Fibroblast of skin of right biceps (primary cell): ENCODE results near the gene TNXB.
"Not testable (repeated sequence)": the region's sequence is repeated elsewhere in the genome, so short reads cannot be mapped to it uniquely, and the experiment has no call there.

Source experiments
- DNase-seq: peaks from one replicate; pipeline ENCODE4 v3.0.0-alpha.2; 2013

Gene TNXB

DNA sequence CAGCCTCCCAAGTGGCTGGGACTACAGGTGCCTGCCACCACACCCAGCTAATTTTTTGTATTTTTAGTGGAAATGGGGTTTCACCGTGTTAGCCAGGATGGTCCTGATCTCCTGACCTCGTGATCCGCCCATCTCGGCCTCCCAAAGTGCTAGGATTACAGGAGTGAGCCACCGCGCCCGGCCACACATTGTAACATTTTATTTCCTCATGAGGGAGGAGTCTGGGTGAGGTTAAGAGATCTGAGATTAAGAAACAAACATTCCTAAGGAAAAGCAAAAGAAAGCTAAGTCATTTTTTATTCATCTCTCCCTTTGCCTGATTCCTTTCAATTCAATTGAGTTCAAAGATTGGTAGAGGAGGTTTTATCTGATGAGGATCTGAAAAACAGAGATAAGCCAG lies 35.1 kb upstream of the TNXB start:
- not testable (repeated sequence) for DNase-seq

DNA sequence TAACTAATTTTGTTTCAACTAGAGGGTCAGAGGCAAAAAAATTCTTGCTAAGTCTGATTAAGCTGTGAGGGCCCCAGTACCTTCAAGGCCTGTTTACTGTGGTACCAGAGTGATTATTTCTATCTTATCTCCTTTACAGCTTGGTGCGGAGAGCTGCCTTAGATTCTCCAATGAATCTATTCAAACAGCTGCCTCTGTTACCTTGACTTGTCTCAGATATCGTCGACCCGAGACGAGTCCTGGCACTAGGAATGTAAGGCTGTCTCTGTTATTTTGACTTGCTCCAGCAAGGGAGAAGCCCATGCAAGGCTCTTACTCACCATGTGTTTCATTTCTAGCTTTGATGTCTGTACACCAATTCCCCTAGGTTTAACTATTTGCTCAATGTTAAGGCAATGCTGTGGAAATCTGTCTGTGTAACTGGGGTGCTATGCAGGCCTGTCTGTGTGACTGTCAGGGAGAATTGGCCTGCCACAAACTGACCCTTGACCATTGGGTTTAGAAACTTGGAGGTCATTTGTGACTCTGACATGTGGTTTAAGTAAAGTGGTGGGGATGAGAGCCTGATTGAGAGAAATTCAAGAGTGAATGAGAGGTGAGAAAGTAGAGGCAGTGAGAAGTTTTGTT lies 31.4 kb upstream of the TNXB start:
- DNase-seq: no peak

DNA sequence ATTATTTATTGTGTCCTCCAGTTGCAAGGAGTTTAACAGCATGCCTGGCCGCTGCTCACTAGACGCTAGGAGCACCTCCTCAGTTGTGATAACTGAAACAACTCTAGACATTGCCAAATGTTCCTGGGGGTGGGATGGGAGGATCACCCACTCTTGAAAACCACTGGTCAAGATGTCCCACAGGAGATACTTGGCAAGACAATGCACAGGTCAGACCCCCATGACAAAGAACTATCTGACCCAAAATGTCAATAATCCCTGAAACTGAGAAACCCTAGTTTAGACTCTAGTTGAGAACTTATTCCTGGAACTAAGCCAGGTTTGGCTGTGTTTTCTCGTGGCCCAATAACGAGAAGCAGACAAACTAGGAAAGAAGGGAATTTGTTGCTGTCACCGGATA lies 30.5 kb upstream of the TNXB start:
- no peak for DNase-seq

DNA sequence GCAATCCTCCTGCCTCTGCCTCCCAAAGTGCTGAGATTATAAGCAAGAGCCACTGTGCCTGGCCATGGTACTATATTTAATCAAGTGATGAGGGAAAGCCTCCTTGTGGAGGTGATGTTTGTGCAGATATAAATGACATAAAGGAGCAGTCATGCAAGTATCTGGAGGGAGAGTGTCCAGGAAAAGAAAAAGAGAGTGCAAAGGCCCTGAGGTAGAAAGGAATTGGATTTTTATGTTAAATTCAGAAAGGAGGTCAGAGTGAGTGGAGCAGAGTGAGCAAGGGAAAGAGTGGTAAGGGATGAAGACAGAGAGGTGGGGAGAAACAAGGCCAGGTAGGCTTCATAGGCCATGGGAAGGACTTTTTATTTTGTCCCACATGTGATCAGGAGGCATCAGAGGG lies 28.3 kb upstream of the TNXB start:
- no peak for DNase-seq

DNA sequence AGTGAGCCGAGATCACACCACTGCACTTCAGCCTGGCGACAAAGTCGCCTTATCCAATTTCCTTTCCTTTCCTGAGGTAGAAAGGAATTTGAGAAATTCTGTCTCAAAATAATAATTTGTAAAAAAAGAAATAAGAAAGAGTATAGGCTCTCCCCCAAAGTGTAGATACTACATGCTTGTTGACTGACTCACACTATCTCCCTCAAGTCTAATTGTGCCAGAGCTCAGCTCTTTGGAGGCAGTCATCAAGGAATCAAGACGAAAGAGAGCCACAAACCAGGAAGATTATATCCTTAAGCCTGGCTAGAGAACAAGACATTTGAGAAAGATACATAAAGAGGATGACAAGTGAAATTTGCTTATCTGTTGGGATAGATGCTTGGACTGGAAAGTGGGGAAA lies 24.6 kb upstream of the TNXB start:
- peak; percentile 80 for DNase-seq

DNA sequence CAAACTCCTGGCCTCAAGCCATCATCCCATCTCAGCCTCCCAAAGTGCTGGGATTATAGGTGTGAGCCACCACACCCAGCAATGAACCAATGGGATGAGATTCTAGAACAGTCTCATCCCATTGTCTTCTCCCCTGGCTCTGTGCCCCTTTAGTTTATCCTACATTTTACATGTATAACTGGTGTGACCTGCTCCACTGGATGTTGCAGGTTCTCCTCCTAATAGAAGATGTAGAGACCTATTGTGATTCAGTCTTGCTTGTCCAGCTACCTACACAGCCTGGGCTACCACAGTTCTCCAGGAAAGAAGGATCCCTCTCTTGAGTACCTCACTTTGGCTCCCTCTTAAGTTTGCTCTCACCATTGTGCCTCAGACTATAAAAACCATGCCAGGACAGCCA lies 23.0 kb upstream of the TNXB start:
- DNase-seq: no peak

DNA sequence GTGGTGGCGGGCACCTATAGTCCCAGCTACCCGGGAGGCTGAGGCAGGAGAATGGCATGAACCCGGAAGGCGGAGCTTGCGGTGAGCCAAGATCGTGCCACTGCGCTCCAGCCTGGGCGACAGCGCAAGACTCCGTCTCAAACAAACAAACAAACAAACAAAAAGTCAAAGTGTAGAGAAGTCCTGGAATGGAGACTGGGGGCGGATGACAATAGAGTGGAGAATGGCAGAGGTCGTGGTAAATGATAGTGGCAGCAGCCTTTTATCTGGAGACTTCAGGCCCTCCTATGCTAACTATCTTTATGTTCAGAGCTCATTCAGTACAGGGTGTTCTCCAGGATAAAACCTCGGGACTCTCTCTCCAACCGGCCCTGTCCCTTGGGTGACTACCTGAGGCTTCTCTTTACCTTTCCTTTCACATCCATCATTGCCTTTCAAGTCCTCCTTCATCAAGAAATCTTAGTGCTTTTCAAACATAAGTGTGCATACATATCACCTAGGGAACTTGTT lies 22.4 kb upstream of the TNXB start:
- no peak for DNase-seq

DNA sequence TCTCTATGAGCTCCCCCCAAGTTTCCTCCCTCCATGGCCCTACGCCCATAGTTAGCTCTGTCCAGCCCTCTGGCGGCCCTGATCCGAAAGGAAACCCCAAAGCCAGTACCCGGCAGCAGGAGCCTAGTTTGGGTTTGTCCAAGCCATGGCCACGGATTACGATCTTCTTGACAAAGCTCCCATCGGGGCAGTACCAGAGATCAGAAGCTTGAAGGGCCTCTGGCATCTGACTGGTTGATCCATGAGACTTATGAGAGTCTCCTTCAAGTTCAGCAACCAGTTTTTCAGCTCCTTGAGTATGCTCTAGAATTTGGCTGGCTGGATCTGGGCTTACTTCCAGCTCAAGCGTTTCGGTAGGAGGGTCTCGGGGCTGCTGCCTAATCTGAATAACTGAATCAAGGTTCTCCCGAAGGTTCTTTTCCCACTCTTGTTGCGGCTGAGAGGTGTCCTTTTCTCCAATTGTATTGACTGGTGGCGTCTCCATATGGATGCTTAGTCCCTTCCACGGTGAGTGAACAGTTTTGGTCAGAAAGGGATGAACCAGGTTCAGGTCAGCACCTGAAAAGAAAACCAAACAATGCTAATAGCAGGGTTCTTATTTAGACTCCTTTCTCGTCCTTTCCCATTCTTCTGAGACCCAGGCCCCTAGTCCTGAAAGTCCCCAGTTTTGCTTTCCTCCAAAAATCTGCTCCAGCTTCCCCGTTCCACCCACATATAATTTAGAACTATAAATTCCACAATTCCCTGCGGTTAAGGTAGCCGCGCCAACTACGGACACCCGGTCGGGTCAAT lies 20.4 kb upstream of the TNXB start:
- DNase-seq: no peak

DNA sequence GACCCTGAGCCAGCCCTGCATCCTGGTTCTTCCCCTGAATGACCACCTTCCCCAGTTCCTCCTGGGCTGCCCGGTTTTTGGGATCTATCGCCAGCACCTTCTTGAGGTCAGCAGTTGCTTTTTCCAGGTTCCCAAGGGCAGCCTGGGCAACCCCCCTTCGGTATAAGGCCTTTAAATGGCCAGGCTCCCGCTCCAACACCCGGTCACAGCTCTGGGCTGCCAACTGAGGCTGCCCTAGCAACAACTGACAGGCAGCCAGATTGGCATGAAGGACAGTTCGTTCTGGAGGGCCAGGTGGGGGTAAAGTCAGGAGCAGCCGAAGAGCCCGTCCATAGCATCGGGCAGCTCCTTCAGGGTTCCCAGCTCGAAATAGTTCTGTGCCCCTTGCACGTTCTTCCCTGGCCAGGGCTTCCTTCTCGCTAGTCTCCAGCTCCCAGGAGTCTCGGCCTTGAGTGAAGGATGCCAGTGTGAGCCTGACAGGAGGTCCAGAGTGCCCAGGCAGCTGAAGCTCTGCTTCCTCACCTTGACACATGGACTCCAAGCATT lies 19.7 kb upstream of the TNXB start:
- DNase-seq: no peak

DNA sequence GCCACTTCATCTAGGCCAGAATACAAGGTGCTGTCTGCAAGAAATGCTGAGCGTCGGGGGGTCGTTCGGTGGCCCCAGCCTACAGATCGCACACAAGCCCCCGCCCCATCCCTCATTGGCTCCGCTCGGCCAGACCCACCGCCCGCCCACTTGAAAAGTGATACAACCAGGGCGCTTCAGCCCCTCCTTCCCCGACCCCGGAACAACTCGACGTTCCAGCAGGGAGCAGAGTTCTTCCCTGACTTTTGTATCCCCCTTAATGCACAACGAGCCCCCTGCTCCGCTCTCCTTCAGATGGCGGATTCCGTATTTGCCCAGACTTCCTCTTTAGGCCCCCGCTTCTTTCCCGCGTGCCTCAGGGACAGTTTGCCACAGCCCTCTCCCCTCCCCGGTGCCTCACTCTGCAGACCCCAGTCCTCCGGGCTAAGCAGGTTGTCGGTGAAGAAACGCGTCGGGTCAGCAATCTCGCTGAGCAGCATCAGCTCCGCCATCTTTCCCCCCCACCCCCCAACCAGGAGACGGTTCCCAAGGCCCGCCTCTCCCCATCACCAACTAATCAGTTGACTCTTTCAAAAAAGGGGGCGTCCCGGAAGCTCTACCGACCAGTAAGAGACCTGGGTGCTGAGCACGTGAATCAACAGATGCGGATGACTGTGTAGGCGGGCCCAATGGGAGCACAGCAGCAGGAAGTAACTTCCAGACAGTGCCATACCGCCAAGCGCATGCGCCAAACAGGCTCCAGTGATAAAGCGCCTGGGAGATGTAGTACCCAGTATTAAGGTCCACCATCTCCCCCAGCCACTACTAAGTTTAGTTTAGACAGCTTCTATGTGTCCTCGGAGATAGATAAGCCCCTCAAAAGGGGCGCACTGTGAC lies 18.8 kb upstream of the TNXB start, which contains the start of gene ATF6B:
Gene ATF6B, minus strand, starts transcription at position 530 of the 876 bp plus-strand sequence. Its CDS starts 39 bp downstream, at position 491.
- peak; percentile 100 for DNase-seq

DNA sequence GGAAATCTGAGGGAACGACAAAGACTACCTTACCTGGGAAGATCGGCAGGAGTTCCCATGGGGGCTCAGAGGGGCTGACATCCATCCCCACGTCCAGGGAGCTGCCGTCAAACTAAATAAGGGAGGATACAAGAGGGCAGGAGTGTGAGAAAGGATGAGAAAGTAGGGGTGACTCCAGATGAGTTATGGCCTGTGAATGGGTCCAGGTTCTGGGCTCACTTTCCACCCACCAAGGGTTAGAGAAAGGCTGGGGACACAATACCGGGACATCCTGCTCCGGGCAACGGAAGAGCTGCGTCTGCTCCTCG lies 18.2 kb upstream of the TNXB start:
- no peak for DNase-seq

DNA sequence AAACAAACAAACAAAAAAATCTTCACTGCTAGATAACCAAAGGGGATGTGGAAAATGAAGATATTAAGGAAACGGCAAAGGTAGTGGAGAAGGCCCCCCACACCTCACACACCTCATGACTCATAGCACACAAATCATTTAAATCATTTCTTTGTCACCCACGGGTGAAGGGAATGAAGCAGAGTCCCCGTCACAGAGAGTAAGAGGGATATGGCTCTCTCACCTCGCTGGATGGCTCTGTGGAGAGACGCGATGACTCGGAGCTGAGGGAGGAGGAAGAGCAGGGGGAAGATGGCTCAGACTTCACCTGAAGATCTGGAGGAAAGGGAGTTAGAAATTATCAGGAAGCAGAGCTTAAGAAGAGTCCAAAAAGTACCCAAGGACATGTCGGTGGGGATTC lies 17.7 kb upstream of the TNXB start:
- DNase-seq: no peak

DNA sequence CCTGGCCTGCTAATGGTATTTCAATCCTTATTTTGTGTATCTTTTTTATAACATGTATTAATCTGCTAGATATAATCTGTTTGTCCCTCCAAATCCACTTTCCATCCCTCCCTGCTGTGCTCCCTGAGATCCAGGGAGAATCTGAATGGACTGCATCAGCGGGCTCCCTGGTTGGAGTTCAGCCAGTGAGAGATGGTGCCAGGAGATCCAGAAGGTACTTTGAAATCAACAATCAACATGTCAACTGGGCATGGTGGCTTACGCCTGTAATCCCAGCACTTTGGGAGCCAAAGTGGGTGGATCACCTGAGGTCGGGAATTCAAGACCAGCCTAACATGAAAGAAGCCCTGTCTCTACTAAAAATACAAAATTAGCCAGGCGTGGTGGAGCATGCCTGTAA lies 14.5 kb upstream of the TNXB start:
- no peak for DNase-seq

DNA sequence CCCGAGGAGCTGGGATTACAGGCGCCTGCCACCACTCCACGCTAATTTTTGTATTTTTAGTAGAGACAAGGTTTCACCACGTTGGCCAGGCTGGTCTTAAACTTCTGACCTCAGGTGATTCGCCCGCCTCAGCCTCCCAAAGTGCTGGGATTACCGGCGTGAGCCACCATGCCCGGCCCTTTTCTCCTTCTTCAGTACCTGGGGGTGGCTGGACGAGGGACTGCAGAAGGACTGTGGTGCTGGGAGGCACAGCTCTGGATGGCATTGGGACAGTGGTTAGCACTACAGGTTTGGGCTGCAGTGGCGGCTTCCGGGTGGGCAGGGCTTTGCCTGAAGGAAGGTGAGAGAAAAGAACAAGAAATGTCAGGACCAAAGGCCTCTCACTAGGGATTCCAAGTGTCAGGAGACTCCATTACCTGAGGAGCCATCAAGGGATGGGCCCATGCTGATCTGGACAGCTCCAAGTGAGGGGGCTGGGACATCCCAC lies 11.5 kb upstream of the TNXB start:
- no peak for DNase-seq

DNA sequence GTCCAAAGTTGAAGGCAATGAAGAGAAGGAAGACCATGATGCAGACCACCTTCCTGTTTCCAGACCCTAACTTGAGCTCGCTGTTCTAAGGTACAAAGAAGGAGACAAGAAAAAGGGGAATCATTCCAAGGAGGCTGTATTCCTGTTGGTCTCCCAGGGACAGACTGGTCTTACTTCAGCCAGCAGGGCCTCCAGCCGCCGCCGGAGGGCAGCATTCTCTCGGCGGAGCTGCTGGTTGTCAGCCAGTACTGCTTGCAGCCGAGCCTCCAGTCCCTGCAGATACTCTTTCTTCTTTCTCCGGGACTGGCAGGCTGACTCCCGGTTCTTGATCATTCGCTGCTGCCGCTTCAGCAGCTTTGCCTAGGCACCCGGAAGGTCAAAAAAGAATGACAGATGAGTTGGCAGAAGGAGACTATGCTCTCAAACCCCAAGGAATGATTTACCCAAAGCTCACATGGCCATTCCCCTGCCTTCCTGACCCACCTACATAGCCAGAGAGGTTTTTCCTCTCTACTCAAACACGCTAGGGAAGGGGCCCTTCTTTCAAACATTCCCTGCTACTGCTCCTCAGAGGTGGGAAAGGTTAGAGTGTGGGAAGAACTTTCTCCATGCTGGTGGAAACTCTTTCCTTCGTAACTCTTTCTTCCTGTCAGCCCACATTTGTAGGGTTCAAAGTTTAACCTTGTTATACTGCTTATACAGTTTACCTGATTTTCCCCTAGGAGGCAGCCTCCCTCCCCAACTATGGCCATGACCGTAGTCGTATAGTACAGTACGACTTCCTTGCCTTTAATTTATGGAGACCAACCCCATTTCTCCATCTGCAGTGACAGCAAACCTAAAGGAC lies 9.9 kb upstream of the TNXB start:
- peak; percentile 77 for DNase-seq

DNA sequence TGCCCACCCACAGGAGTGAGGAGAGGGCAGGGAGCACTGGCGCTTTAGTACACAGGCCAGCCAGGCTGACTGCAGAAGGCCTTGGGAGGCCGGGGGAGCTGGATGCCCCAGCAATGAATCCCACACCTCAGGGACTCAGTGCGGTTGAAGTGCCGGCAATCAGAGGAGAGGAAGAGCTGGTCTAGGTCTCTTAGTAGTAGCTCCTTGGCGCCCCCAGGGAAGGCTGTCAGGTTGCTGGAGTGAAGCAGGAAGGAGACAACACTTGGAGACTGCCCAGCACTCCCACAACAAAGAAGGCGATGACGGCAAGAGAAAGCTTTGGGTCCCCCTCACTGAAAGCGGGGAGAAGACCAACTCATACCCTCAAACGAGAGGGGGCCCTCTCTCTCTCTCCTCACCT lies 8.3 kb upstream of the TNXB start:
- peak; percentile 27 for DNase-seq

DNA sequence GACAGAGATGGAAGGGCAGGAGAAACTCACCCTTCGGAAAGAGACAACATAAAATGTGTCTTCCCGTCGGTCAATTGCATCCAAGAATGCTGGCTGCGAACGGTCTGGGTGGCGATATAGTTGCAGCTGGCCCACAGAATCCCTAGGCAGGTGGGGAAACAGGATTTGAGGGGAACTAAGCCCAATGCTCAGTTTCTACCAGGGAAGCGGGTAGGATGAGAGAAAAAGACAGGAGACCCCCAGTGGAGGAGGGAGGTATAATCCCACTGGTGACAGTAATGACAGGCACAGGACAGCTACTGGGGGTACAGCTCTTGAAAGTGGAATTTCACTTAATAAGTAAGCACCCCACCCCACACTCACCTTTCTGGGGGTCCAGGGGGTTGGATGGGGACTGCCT lies 7.5 kb upstream of the TNXB start:
- DNase-seq: no peak

DNA sequence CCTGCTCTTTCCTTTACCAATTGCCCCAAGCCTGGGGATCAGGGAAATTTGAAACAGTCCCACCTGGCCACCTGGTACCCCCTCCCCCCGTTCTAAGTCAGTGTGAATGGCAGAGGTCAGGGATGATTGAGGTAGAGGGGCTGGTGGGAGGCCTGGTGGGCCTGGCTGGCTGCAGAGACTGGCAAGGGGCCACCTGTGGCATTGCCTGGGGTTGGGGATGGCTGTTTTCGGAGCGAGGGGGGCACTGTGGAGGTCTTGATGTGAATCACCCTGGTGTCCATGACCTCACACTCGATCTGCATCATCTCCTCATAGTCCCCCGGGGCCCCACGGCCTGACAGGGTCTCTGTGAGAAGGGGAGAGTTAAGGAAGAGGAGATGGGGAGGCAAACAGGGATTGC lies 6.5 kb upstream of the TNXB start:
- DNase-seq: no peak

DNA sequence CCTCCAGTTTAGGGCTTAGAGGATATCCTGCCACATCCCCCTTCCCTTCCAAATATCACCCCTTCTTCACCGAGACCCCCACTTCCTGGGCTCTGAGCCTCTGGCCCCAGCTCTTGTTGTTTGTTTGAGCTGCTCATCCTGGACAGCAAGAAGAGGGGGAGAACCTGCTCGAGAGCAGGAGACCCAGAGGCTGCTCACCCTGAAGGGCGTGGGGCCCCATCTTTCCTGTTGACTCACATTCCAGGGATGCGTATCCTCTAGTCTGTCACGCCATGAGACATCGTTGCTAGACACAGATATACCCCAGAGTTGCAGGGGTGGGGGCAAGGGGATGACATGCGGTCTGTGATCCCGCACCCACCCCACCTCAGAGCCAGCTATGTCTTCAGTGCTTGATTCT lies 5.7 kb upstream of the TNXB start:
- DNase-seq: peak; percentile 90

DNA sequence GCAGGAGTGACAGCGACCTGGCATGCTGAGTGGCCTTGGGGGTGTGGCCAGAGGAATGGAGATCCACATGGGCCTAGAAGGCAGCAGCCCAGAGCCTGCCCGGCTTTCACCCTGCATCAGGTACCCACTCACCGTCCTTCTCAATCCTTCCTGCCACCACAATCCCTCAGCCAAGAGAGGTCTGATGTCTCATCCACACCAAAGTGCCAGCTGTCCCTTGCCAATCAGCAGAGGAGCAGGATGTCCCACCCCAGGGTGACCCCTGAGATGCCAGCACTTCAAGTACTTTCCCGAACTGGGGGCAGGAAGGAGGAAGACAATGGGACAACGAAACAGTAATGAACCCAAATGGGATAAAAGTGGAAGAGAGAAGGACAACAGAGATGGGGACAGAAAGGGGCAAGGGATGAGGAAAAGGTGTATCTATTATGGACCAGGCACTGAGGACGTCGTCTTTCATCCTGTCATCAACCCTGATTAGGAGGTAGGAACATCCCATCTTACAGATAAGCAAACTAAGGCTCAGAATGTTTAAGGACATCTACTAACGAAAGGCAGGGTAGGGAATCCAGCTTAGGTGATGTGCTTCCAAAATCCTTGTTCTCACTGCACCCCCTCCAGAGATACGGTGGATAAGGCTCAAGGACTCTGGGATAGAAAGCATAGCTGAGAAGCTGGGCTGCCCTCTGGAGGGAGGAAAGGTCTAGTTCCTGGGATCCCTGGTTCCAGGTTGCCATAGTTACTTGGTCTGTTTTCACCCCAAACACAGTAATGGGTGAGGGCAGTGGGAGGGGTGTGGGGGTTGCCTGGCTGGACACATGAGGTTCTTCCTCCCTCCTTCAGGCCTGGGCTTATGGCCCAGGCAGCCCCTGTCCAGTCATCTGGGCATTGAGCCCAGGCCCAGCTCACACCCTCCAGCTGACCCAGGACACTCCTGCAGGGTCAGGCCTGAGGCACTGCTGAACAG lies 4.5 kb upstream of the TNXB start:
- peak; percentile 84 for DNase-seq

DNA sequence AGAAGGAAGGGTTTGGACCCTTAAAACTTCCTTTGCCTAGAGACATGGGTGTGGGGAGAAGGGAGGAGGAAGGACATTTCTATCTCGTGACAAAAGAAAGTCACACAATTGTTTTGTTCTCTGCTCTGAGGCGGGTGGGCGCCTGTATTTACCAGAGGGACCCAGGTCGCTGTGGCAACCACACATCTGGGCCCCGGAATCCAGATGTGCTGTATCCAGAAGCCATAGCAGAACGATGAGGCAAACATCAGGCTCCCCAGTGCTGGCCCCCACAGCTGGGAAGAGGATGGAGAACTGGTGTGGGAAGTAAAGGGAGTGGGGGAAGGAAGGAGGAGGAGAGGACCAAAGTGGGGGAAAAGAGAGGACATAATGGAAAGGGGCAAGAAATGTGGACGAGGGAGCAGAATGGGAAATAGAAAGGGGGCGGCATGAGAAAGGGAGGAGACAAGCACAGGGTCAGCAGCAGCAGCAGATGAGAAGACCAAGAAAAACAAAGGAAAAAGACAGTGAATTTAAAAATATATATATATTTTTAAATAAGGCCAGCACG lies 3.4 kb upstream of the TNXB start:
- DNase-seq: no peak
